NT2/D1 (cell line): ENCODE results near the gene PCAT6.

ENCODE experiments used
- DNase-seq: peaks from one replicate; pipeline ENCODE4 v3.0.0-alpha.2; 2011; ENCODE audit warnings: low read depth, low spot score
- H3K27me3 ChIP-seq: 2 replicates; pipeline ENCODE4 v1.6.0; 2011; ENCODE audit warnings: mild to moderate bottlenecking; ENCODE audit not compliant: insufficient read length, insufficient read depth
- H3K36me3 ChIP-seq: 2 replicates; pipeline ENCODE4 v1.6.1; 2011; ENCODE audit warnings: mild to moderate bottlenecking, low read length, mixed read lengths; ENCODE audit not compliant: insufficient read depth, insufficient read length
- H3K4me1 ChIP-seq: 2 replicates; pipeline ENCODE4 v1.5.1; 2011; ENCODE audit not compliant: insufficient read depth, insufficient read length
- H3K4me3 ChIP-seq: 2 replicates; pipeline ENCODE4 v1.5.1; 2011; ENCODE audit warnings: low read depth; ENCODE audit not compliant: insufficient read length
- H3K9ac ChIP-seq: 2 replicates; pipeline ENCODE4 v1.6.0; 2011; ENCODE audit warnings: low read depth; ENCODE audit not compliant: insufficient read length
- H3K9me3 ChIP-seq: 2 replicates; pipeline ENCODE4 v1.5.1; 2011; ENCODE audit warnings: mild to moderate bottlenecking, low read length; ENCODE audit not compliant: insufficient read depth
- SUZ12 ChIP-seq: IDR thresholded peaks from 2 replicates; pipeline ENCODE4 v1.6.1; 2011; ENCODE audit not compliant: insufficient read length, insufficient read depth; ENCODE audit errors: extremely low read depth
- YY1 ChIP-seq: IDR thresholded peaks from 2 replicates; pipeline ENCODE4 v1.6.1; 2011; ENCODE audit not compliant: insufficient read length, insufficient read depth
- ZNF274 ChIP-seq: IDR thresholded peaks from 2 replicates; pipeline ENCODE4 v1.6.1; 2011; ENCODE audit warnings: mild to moderate bottlenecking, low read depth, low read length

The PCAT6 gene

GRCh38 chr1:202837746-202838262, 27.1 kb downstream of the PCAT6 start:
- H3K4me1 ChIP-seq, result peaks cover 12% of the 10 kb centered on the region
- no peaks in the 10 kb centered on the region for H3K36me3 ChIP-seq
- no peaks in the 10 kb centered on the region for H3K27me3 ChIP-seq
- H3K4me3 ChIP-seq, result no peak overlapping the region
- no peaks in the 10 kb centered on the region for H3K9me3 ChIP-seq
- DNase-seq, result no peak
- H3K9ac ChIP-seq, result no peak overlapping the region
- TF ChIP-seq SUZ12, result no peak
- TF ChIP-seq ZNF274, result no peak
- no peak for TF ChIP-seq YY1

GRCh38 chr1:202843081-202843480, 32.3 kb downstream of the PCAT6 start:
- no peak for TF ChIP-seq ZNF274
- no peak for TF ChIP-seq SUZ12
- no peak for TF ChIP-seq YY1
- Histone ChIP-seq H3K4me1 (peaks cover 6% of the 10 kb centered on the region), H3K36me3 (no peaks in the 10 kb centered on the region), H3K4me3 (no peak overlapping the region), H3K27me3 (no peaks in the 10 kb centered on the region), H3K9ac (no peak overlapping the region), H3K9me3 (no peaks in the 10 kb centered on the region)
- DNase-seq, result no peak

GRCh38 chr1:202844259-202844658, 33.5 kb downstream of the PCAT6 start:
- Histone ChIP-seq H3K4me3 (no peak overlapping the region), H3K27me3 (no peaks in the 10 kb centered on the region), H3K36me3 (peaks cover 3% of the 10 kb centered on the region), H3K4me1 (peaks cover 6% of the 10 kb centered on the region), H3K9me3 (no peaks in the 10 kb centered on the region), H3K9ac (no peak overlapping the region)
- DNase-seq, result no peak
- no peak for TF ChIP-seq ZNF274
- no peak for TF ChIP-seq YY1
- TF ChIP-seq SUZ12, result no peak

- H3K9ac ChIP-seq, result no peak overlapping the region
- peaks cover 6% of the 10 kb centered on the region for H3K4me1 ChIP-seq
- TF ChIP-seq ZNF274 (no peak), SUZ12 (no peak), YY1 (no peak)
- no peak overlapping the region for H3K4me3 ChIP-seq
- DNase-seq, result no peak
- peaks cover 6% of the 10 kb centered on the region for H3K36me3 ChIP-seq
- no peaks in the 10 kb centered on the region for H3K9me3 ChIP-seq
- no peaks in the 10 kb centered on the region for H3K27me3 ChIP-seq
Observed at GRCh38 chr1:202844935-202845334, 34.2 kb downstream of the PCAT6 start.

- peaks cover 10% of the 10 kb centered on the region for H3K4me1 ChIP-seq
- H3K4me3 ChIP-seq, result no peak overlapping the region
- DNase-seq, result no peak
- no peaks in the 10 kb centered on the region for H3K27me3 ChIP-seq
- peaks cover 13% of the 10 kb centered on the region for H3K36me3 ChIP-seq
- no peaks in the 10 kb centered on the region for H3K9me3 ChIP-seq
- no peak for TF ChIP-seq ZNF274
- TF ChIP-seq YY1, result no peak
- TF ChIP-seq SUZ12, result no peak
- no peak overlapping the region for H3K9ac ChIP-seq
Observed at GRCh38 chr1:202848191-202848542, 37.4 kb downstream of the PCAT6 start.

GRCh38 chr1:202850593-202851362, 40.0 kb downstream of the PCAT6 start:
- peaks cover 25% of the 10 kb centered on the region for H3K36me3 ChIP-seq
- H3K9me3 ChIP-seq, result no peaks in the 10 kb centered on the region
- DNase-seq, result no peak
- TF ChIP-seq ZNF274, result no peak
- no peak for TF ChIP-seq SUZ12
- no peak for TF ChIP-seq YY1
- no peak overlapping the region for H3K4me3 ChIP-seq
- H3K27me3 ChIP-seq, result no peaks in the 10 kb centered on the region
- H3K4me1 ChIP-seq, result peaks cover 5% of the 10 kb centered on the region
- peak overlapping the region; percentile 26 for H3K9ac ChIP-seq

GRCh38 chr1:202852163-202852904, 41.6 kb downstream of the PCAT6 start:
- Histone ChIP-seq H3K9ac (no peak overlapping the region), H3K36me3 (peaks cover 38% of the 10 kb centered on the region), H3K4me1 (peaks cover 5% of the 10 kb centered on the region), H3K4me3 (no peak overlapping the region), H3K27me3 (no peaks in the 10 kb centered on the region), H3K9me3 (no peaks in the 10 kb centered on the region)
- DNase-seq, result peak; percentile 88
- TF ChIP-seq SUZ12, result no peak
- peak; percentile 81 for TF ChIP-seq YY1
- TF ChIP-seq ZNF274, result no peak
